ENCODE data around the gene BLACAT1. TPM values are rescaled to one million over a fixed set of nuclear protein-coding genes. Genes with fewer than 3 reads are reported as not detected.

The BLACAT1 gene
- total and polyA plus RNA-seq, 2 of the 13 experiments (the other 11 are each of a cell fraction or from before 2014, with no cell fraction given) = 1.2 to 2.8 TPM

DNA sequence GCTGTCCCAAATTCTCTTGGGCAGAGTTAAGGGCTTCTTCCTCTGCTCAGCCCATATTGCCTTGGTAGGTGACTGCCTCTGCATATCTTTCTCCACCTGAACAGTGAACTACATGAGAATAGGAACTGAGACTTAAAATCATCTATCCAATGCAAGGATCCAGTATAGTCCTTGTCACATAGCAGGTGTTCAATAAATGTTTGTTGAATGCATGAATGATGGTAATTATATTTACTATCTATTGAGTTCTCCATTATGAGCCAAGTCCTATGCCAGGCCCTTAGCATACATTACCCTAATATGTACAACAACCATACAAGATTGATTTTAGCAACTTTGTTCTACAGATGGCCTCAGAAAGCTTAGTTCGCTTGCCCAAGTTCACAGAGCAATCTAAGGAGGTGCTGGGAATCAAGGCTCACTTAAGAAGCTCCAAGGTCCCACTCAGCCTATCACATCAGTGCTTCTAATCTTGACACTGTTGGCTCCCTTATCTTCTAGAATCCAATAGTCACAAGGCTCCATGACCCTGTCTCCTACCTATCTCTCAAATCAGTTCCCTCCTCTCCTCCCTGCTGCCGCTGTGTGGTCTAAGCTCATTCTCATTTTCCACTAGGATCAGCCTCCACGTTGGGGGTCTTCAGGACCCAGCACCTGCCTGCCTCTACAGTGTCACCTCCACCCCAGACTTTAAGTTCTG, 46.4 kb upstream of the BLACAT1 start:
- Histone ChIP-seq H3K4me3 (replicated peaks in 1 of 3; ENCODE audit: insufficient read depth in 1 of 3, low read depth in 2 of 3, low read length in 3 of 3) (no peak overlapping the region), H3K4me1 (ENCODE audit: insufficient read depth, low read length) (peaks cover 85% of the 10 kb centered on the region), H3K27me3 (ENCODE audit: control insufficient read depth in 1 of 2, insufficient read depth in 2 of 2, low read length in 2 of 2) (no peaks in the 10 kb centered on the region; a peak in 2 of 5 replicates), H2AFZ (ENCODE audit: low read length) (no peak overlapping the region), H3K36me3 (replicated peaks in 1 of 2; ENCODE audit: control insufficient read depth in 1 of 2, insufficient read depth in 2 of 2, low read length in 2 of 2) (no peaks in the 10 kb centered on the region), H3K79me2 (ENCODE audit: insufficient read depth, low read length) (peaks cover 15% of the 10 kb centered on the region), H3K4me2 (ENCODE audit: low read depth, low read length) (no peak overlapping the region), H3K27ac (ENCODE audit: extremely low read length, insufficient read depth, low read length) (no peak overlapping the region), H4K20me1 (ENCODE audit: insufficient read depth, low read length) (no peaks in the 10 kb centered on the region), H3K9ac (ENCODE audit: insufficient read depth, low read depth, low read length) (no peak overlapping the region), H3K9me3 (ENCODE audit: low read length) (no peaks in the 10 kb centered on the region)
- POLR2A ChIA-PET = interaction anchor here (2.0 to 2.1 kb wide), 2 partner anchors 10 kb away, joined by 5 to 6 read pairs; no protein-coding TSS in a partner anchor
- intact Hi-C loops (cut with micrococcal nuclease; ENCODE audit: unreplicated experiment) (no loop called here), in situ Hi-C loops (cut with HindIII; ENCODE audit: extremely low pct_ligation_motif_present, low pct_unique_long_range_greater_than_20kb) (no loop called here)
- ATAC-seq (no peak), DNase-seq (ENCODE audit: low spot score) (no peak), FAIRE-seq (no peak)
- BruUV-seq (replicated peaks) = no TSS peak
- WGBS (ENCODE audit: low lambda C conversion rate) = 29% methylated on average over 3 of the region's 3 CpGs
- CTCF ChIA-PET (ENCODE audit: low intra/inter-chr PET ratio, low total read pairs) = no interaction called here
- TF ChIP-seq, protein P1, sequence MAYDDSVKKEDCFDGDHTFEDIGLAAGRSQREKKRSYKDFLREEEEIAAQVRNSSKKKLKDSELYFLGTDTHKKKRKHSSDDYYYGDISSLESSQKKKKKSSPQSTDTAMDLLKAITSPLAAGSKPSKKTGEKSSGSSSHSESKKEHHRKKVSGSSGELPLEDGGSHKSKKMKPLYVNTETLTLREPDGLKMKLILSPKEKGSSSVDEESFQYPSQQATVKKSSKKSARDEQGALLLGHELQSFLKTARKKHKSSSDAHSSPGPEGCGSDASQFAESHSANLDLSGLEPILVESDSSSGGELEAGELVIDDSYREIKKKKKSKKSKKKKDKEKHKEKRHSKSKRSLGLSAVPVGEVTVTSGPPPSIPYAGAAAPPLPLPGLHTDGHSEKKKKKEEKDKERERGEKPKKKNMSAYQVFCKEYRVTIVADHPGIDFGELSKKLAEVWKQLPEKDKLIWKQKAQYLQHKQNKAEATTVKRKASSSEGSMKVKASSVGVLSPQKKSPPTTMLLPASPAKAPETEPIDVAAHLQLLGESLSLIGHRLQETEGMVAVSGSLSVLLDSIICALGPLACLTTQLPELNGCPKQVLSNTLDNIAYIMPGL (CRISPR knock-in tag; IDR thresholded peaks at IDR 0.05; ENCODE audit: borderline replicate concordance in 1 of 2, low read depth in 1 of 2) = no peak
- TF ChIP-seq U2AF1 (optimal IDR thresholded peaks at IDR 0.05; ENCODE audit: low read depth, low read length) (no peak), ZFX (CRISPR knock-in tag; IDR thresholded peaks at IDR 0.05; ENCODE audit: low read depth) (0 out of 2 replicates have a peak, but pooled peaks have one; percentile 15), ZNF24 (IDR thresholded peaks at IDR 0.05) (no peak), ZNF431 (CRISPR knock-in tag; IDR thresholded peaks at IDR 0.05; ENCODE audit: borderline replicate concordance, low read depth) (no peak), ZNF3 (CRISPR knock-in tag; IDR thresholded peaks at IDR 0.05) (0 out of 2 replicates have a peak, but pooled peaks have one; percentile 54), MAFG (CRISPR knock-in tag; IDR thresholded peaks at IDR 0.05) (no peak), MAZ (IDR thresholded peaks at IDR 0.05; ENCODE audit: borderline replicate concordance, low read depth, low read length) (no peak), MAZ (CRISPR knock-in tag; IDR thresholded peaks at IDR 0.05; ENCODE audit: low read depth) (no peak), KAT2B (IDR thresholded peaks at IDR 0.05; ENCODE audit: borderline replicate concordance, low read depth, low read length) (no peak)
- TF ChIP-seq, protein P2, sequence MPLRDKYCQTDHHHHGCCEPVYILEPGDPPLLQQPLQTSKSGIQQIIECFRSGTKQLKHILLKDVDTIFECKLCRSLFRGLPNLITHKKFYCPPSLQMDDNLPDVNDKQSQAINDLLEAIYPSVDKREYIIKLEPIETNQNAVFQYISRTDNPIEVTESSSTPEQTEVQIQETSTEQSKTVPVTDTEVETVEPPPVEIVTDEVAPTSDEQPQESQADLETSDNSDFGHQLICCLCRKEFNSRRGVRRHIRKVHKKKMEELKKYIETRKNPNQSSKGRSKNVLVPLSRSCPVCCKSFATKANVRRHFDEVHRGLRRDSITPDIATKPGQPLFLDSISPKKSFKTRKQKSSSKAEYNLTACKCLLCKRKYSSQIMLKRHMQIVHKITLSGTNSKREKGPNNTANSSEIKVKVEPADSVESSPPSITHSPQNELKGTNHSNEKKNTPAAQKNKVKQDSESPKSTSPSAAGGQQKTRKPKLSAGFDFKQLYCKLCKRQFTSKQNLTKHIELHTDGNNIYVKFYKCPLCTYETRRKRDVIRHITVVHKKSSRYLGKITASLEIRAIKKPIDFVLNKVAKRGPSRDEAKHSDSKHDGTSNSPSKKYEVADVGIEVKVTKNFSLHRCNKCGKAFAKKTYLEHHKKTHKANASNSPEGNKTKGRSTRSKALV (CRISPR knock-in tag; IDR thresholded peaks at IDR 0.05) = no peak

Data from HepG2 (cell line).